ENCODE results near the gene HIC1. TPM values are rescaled to one million over a fixed set of nuclear protein-coding genes. Genes with fewer than 3 reads are reported as not detected.

Gene HIC1
- total RNA-seq, 1 experiment from 2014 or later = 0.84 TPM

DNA sequence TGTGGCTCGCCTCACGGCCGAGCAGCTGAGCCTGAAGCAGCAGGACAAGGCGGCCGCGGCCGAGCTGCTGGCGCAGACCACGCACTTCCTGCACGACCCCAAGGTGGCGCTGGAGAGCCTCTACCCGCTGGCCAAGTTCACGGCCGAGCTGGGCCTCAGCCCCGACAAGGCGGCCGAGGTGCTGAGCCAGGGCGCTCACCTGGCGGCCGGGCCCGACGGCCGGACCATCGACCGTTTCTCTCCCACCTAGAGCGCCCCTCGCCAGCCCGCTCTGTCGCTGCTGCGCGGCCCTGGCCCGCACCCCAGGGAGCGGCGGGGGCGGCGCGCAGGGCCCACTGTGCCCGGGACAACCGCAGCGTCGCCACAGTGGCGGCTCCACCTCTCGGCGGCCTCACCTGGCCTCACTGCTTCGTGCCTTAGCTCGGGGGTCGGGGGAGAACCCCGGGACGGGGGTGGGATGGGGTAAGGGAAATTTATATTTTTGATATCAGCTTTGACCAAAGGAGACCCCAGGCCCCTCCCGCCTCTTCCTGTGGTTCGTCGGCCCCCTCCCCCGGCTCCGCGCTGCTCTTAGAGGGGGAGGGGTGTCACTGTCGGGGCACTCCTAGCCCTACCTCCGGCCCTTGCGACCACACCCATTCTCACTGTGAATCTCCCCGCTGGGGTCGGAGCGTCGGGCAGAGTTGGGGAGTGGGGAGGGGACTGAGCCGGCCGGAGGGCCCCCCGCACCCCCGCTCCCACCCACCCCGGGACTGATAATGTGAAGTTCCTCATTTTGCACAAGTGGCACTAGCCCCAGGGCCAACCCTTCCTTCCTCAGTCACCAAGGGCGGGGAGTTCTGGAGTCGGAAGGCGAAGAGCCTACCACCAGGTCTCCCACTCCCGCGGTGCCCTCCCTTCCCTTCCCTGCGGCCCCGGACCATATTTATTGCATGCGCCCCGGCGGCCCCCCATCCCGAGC, 4.0 kb downstream of the HIC1 start:
- ChIA-PET CTCF (interaction anchor here (0.5 to 2.0 kb wide), 3 partner anchors 39 to 186 kb away, joined by 3 to 9 read pairs (median 6); no protein-coding TSS in a partner anchor), POLR2A (ENCODE audit: low non-redundant PET) (no interaction called here)
- no peak for TF ChIP-seq EZH2 (IDR thresholded peaks at IDR 0.05; ENCODE audit: borderline replicate concordance, low read depth, low read length, poor library complexity, severe bottlenecking)
- peak; percentile 45 for TF ChIP-seq CTCF (conservative IDR thresholded peaks at IDR 0.05; ENCODE audit: low read depth, low read length)
- no peak overlapping the region for H3K4me3 ChIP-seq (ENCODE audit: low read depth, low read length, poor library complexity, severe bottlenecking)
- no TSS peak for BruUV-seq (replicated peaks)
- DNase-seq (ENCODE audit: low spot score) = no peak
- peaks cover 1% of the 10 kb centered on the region for H3K36me3 ChIP-seq (ENCODE audit: insufficient read depth, low read length, poor library complexity, severe bottlenecking)
- intact Hi-C loops (cut with micrococcal nuclease; ENCODE audit: unreplicated experiment) = no loop called here
- H3K27me3 ChIP-seq (replicated peaks; ENCODE audit: insufficient read depth, low read depth, low read length, poor library complexity) = no peaks in the 10 kb centered on the region
- H3K27ac ChIP-seq (ENCODE audit: low read depth, low read length, poor library complexity, severe bottlenecking) = no peak overlapping the region
- peaks cover 28% of the 10 kb centered on the region for H3K4me1 ChIP-seq (ENCODE audit: insufficient read depth, low read length, poor library complexity, severe bottlenecking)
- no peaks in the 10 kb centered on the region for H3K9me3 ChIP-seq (ENCODE audit: low read depth, low read length, poor library complexity, severe bottlenecking)

- DNase-seq (ENCODE audit: low spot score) = no peak
- Histone ChIP-seq H3K9me3 (ENCODE audit: low read depth, low read length, poor library complexity, severe bottlenecking) (no peaks in the 10 kb centered on the region), H3K4me1 (ENCODE audit: insufficient read depth, low read length, poor library complexity, severe bottlenecking) (peaks cover 26% of the 10 kb centered on the region), H3K36me3 (ENCODE audit: insufficient read depth, low read length, poor library complexity, severe bottlenecking) (peaks cover 8% of the 10 kb centered on the region), H3K27ac (ENCODE audit: low read depth, low read length, poor library complexity, severe bottlenecking) (peak overlapping the region; percentile 2), H3K4me3 (ENCODE audit: low read depth, low read length, poor library complexity, severe bottlenecking) (no peak overlapping the region), H3K27me3 (replicated peaks; ENCODE audit: insufficient read depth, low read depth, low read length, poor library complexity) (no peaks in the 10 kb centered on the region)
- ChIA-PET CTCF (interaction anchor here (2.0 kb wide), 1 partner anchor 185 kb away, joined by 9 read pairs; no protein-coding TSS in a partner anchor), POLR2A (ENCODE audit: low non-redundant PET) (no interaction called here)
- TF ChIP-seq CTCF (conservative IDR thresholded peaks at IDR 0.05; ENCODE audit: low read depth, low read length) (no peak), EZH2 (IDR thresholded peaks at IDR 0.05; ENCODE audit: borderline replicate concordance, low read depth, low read length, poor library complexity, severe bottlenecking) (no peak)
- TSS peak; percentile 54 for BruUV-seq (replicated peaks)
- intact Hi-C loops (cut with micrococcal nuclease; ENCODE audit: unreplicated experiment) = no loop called here
Observed at GRCh38 chr17:2059547-2060384, 4.9 kb downstream of the HIC1 start.

DNA sequence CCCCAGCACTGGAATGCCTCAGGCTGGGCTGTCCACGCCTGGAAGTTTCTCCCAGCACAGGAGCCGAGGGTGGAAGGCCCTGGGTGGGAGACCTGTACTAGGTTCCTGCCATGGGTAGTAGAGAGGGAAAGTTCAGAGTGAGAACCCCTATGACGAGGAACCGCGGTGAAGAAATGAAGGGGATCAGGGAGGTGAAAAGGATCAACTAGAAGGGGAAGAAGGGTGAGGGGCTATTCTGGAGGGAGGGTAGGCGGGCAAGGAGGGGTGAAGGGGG, 5.4 kb downstream of the HIC1 start:
- BruUV-seq (replicated peaks) = no TSS peak
- H3K4me1 ChIP-seq (ENCODE audit: insufficient read depth, low read length, poor library complexity, severe bottlenecking) = peaks cover 20% of the 10 kb centered on the region
- H3K9me3 ChIP-seq (ENCODE audit: low read depth, low read length, poor library complexity, severe bottlenecking) = no peaks in the 10 kb centered on the region
- TF ChIP-seq EZH2 (IDR thresholded peaks at IDR 0.05; ENCODE audit: borderline replicate concordance, low read depth, low read length, poor library complexity, severe bottlenecking) = no peak
- TF ChIP-seq CTCF (conservative IDR thresholded peaks at IDR 0.05; ENCODE audit: low read depth, low read length) = no peak
- no peak for DNase-seq (ENCODE audit: low spot score)
- ChIA-PET CTCF (no interaction called here), POLR2A (ENCODE audit: low non-redundant PET) (no interaction called here)
- no peak overlapping the region for H3K4me3 ChIP-seq (ENCODE audit: low read depth, low read length, poor library complexity, severe bottlenecking)
- no peaks in the 10 kb centered on the region for H3K27me3 ChIP-seq (replicated peaks; ENCODE audit: insufficient read depth, low read depth, low read length, poor library complexity)
- H3K36me3 ChIP-seq (ENCODE audit: insufficient read depth, low read length, poor library complexity, severe bottlenecking) = peaks cover 14% of the 10 kb centered on the region
- H3K27ac ChIP-seq (ENCODE audit: low read depth, low read length, poor library complexity, severe bottlenecking) = peak overlapping the region; percentile 2
- intact Hi-C loops (cut with micrococcal nuclease; ENCODE audit: unreplicated experiment) = no loop called here
